ENCODE measurements around the gene SERTAD4.

- TF ChIP-seq ZBTB7A (IDR thresholded peaks at IDR 0.05; ENCODE audit: low read depth) (no peak), MAX (IDR thresholded peaks at IDR 0.05) (no peak), CREB1 (IDR thresholded peaks at IDR 0.05; ENCODE audit: low read depth) (no peak), YY1 (IDR thresholded peaks at IDR 0.05; ENCODE audit: low read depth) (no peak), EP300 (IDR thresholded peaks at IDR 0.05; ENCODE audit: borderline replicate concordance) (no peak), REST (IDR thresholded peaks at IDR 0.05; ENCODE audit: low read depth) (no peak), CEBPB (IDR thresholded peaks at IDR 0.05) (no peak), NFIC (IDR thresholded peaks at IDR 0.05) (no peak), TAF1 (IDR thresholded peaks at IDR 0.05; ENCODE audit: low read depth) (no peak), EGR1 (IDR thresholded peaks at IDR 0.05) (no peak)
Measured at GRCh38 chr1:210259561-210259960, 27.0 kb downstream of the SERTAD4 start.
